DND-41 (cell line): ENCODE results near the gene BLID.
A peak's percentile ranks its signal among the peaks of the same experiment; 100 is the strongest.

Experiments
- ATAC-seq: fragments of 200-7000 bp; cut with Tn5 transposase; 3 replicates; pipeline ENCODE4 v1.9.1; 2021; ENCODE audit warnings: low read depth; ENCODE audit not compliant: insufficient read depth
- DNase-seq: peaks from one replicate; pipeline ENCODE4 v3.0.0-alpha.2; 2020
- H2AFZ ChIP-seq: 2 replicates; pipeline ENCODE4 v1.6.0; 2012; ENCODE audit warnings: low read depth, low read length
- H3K27ac ChIP-seq: 2 replicates; pipeline ENCODE4 v1.5.1; 2012; ENCODE audit warnings: low read length, inconsistent platforms
- H3K27me3 ChIP-seq: fragments of 200-600 bp; sonication (generic); 2 replicates; pipeline ENCODE4 v1.6.0; 2012; ENCODE audit warnings: low read length, mild to moderate bottlenecking, inconsistent platforms; ENCODE audit not compliant: insufficient read depth, poor library complexity
- H3K36me3 ChIP-seq: 2 replicates; pipeline ENCODE4 v1.5.1; 2012; ENCODE audit warnings: low read length, inconsistent platforms; ENCODE audit not compliant: insufficient read depth
- H3K4me1 ChIP-seq: 2 replicates; pipeline ENCODE4 v1.5.1; 2012; ENCODE audit warnings: mild to moderate bottlenecking, low read length; ENCODE audit not compliant: insufficient read depth
- H3K4me2 ChIP-seq: 2 replicates; pipeline ENCODE4 v1.6.0; 2012; ENCODE audit warnings: mild to moderate bottlenecking, moderate library complexity, low read length, inconsistent platforms; ENCODE audit not compliant: insufficient read depth
- H3K4me3 ChIP-seq, 2 experiments: fragments of 200-600 bp in 1 of 2; shearing (Covaris generic) in 1 of 2; 2 replicates each; pipeline ENCODE4 v1.5.1; 2012 to 2016; ENCODE audit warnings: inconsistent platforms in 2 of 2, low read length in 2 of 2, mild to moderate bottlenecking in 2 of 2, low read depth in 1 of 2, moderate library complexity in 1 of 2
- H3K79me2 ChIP-seq: 2 replicates; pipeline ENCODE4 v1.6.0; 2012; ENCODE audit warnings: low read length, inconsistent platforms; ENCODE audit not compliant: insufficient read depth
- H3K9ac ChIP-seq: 2 replicates; pipeline ENCODE4 v1.6.0; 2012; ENCODE audit warnings: low read depth, mild to moderate bottlenecking, inconsistent platforms, low read length, moderate library complexity
- H3K9me3 ChIP-seq: 2 replicates; pipeline ENCODE4 v1.5.1; 2012; ENCODE audit warnings: low read length, moderate library complexity, mild to moderate bottlenecking, inconsistent platforms; ENCODE audit not compliant: insufficient read depth, severe bottlenecking
- H4K20me1 ChIP-seq: 2 replicates; pipeline ENCODE4 v1.6.0; 2012; ENCODE audit warnings: low read length; ENCODE audit not compliant: insufficient read depth
- CTCF ChIP-seq: IDR thresholded peaks from 2 replicates; pipeline ENCODE4 v1.5.1; 2012; ENCODE audit warnings: borderline replicate concordance, low read length, moderate library complexity, mild to moderate bottlenecking; ENCODE audit not compliant: poor library complexity, severe bottlenecking; ENCODE audit errors: extremely low read depth
- EZH2 ChIP-seq: IDR thresholded peaks from 3 replicates; pipeline ENCODE4 v1.6.1; 2012; ENCODE audit warnings: borderline replicate concordance, low read depth, mild to moderate bottlenecking, moderate library complexity, low read length, inconsistent platforms; ENCODE audit not compliant: severe bottlenecking

Gene BLID

GRCh38 chr11:122158171-122158570, 42.2 kb upstream of the BLID start:
- Histone ChIP-seq H3K27ac (no peak overlapping the region), H3K4me3 (no peak overlapping the region), H3K9me3 (no peaks in the 10 kb centered on the region), H3K4me1 (no peaks in the 10 kb centered on the region), H3K79me2 (no peaks in the 10 kb centered on the region), H3K4me2 (no peak overlapping the region), H3K36me3 (no peaks in the 10 kb centered on the region), H3K27me3 (peaks cover 12% of the 10 kb centered on the region), H4K20me1 (no peaks in the 10 kb centered on the region), H3K9ac (no peak overlapping the region), H2AFZ (no peak overlapping the region)
- DNase-seq (no peak), ATAC-seq (no peak)
- TF ChIP-seq EZH2 (no peak), CTCF (no peak)

- H4K20me1 ChIP-seq = no peaks in the 10 kb centered on the region
- H3K4me2 ChIP-seq = peak overlapping the region; percentile 37; the same call in 1 of the 2 replicates
- no peaks in the 10 kb centered on the region for H3K79me2 ChIP-seq
- H3K27ac ChIP-seq = no peak overlapping the region
- TF ChIP-seq CTCF (no peak), EZH2 (no peak)
- H3K9ac ChIP-seq = no peak overlapping the region
- H3K27me3 ChIP-seq = peaks cover 12% of the 10 kb centered on the region
- H3K4me1 ChIP-seq = no peaks in the 10 kb centered on the region
- no peak overlapping the region for H3K4me3 ChIP-seq
- H3K36me3 ChIP-seq = no peaks in the 10 kb centered on the region
- no peak overlapping the region for H2AFZ ChIP-seq
- DNase-seq (no peak), ATAC-seq (no peak)
- H3K9me3 ChIP-seq = no peaks in the 10 kb centered on the region
These were observed 41.7 kb upstream of the BLID start for GRCh38 chr11:122157653-122158161.

- no peak overlapping the region for H3K4me2 ChIP-seq
- H3K4me3 ChIP-seq = no peak overlapping the region
These were observed 40.9 kb upstream of the BLID start for GRCh38 chr11:122156940-122157382.

More at GRCh38 chr11:122156940-122157382, 40.9 kb upstream of the BLID start:
- Histone ChIP-seq H3K9me3 (no peaks in the 10 kb centered on the region), H3K27me3 (peaks cover 12% of the 10 kb centered on the region), H4K20me1 (no peaks in the 10 kb centered on the region), H3K9ac (no peak overlapping the region), H3K79me2 (no peaks in the 10 kb centered on the region), H3K27ac (no peak overlapping the region), H2AFZ (no peak overlapping the region), H3K4me1 (no peaks in the 10 kb centered on the region), H3K36me3 (no peaks in the 10 kb centered on the region)
- ATAC-seq = no peak
- no peak for DNase-seq
- TF ChIP-seq EZH2 (no peak), CTCF (no peak)
